Esophagus squamous epithelium (tissue), 5 donors: ENCODE data around the gene CDK15. TPM values are rescaled to one million over a fixed set of nuclear protein-coding genes. Genes with fewer than 3 reads are reported as not detected.

Source experiments
- DNase-seq: peaks from one replicate; lab custom pipeline; 2025; lab: John Stamatoyannopoulos, UW
- H3K27ac ChIP-seq, 4 donors: fragments of 200-600 bp; sonication (generic); one replicate each; pipeline ENCODE4 v1.5.1; 2016 to 2019; ENCODE audit warnings: mild to moderate bottlenecking in 1 of 4
- H3K27me3 ChIP-seq, 4 donors: fragments of 200-600 bp; sonication (generic); 1 replicate in 3 of 4; 2 replicates in 1 of 4; pipeline versions ENCODE4 v1.5.1 to v1.6.0; 2017 to 2021; ENCODE audit warnings: antibody characterized with exemption in 1 of 4
- H3K36me3 ChIP-seq, 3 donors: fragments of 200-600 bp; sonication (generic); one replicate each; pipeline ENCODE4 v1.5.1; 2016 to 2019
- H3K4me1 ChIP-seq, 3 donors: fragments of 200-600 bp; sonication (generic); one replicate each; pipeline ENCODE4 v1.5.1; 2017 to 2019
- H3K4me3 ChIP-seq, 4 donors: fragments of 200-600 bp; sonication (generic); 1 replicate in 3 of 4; 2 replicates in 1 of 4; pipeline ENCODE4 v1.5.1; 2016 to 2019; ENCODE audit warnings: mild to moderate bottlenecking in 2 of 4, moderate library complexity in 1 of 4
- H3K9me3 ChIP-seq, 3 donors: fragments of 200-600 bp; sonication (generic); one replicate each; pipeline ENCODE4 v1.5.1; 2016 to 2019
- CTCF ChIP-seq, 6 experiments: fragments of 450-650 bp in 4 of 6; fragments of 200-600 bp in 2 of 6; sonication (generic) in 2 of 6; IDR thresholded peaks; one replicate each; pipeline ENCODE4 v1.5.1; 2016 to 2019; ENCODE audit warnings: antibody characterized with exemption in 6 of 6, mild to moderate bottlenecking in 4 of 6, moderate library complexity in 4 of 6
- POLR2A ChIP-seq, 4 donors: fragments of 450-650 bp; IDR thresholded peaks; one replicate each; pipeline ENCODE4 v1.6.1; 2017; ENCODE audit warnings: antibody characterized with exemption in 4 of 4, mild to moderate bottlenecking in 4 of 4, moderate library complexity in 3 of 4
- WGBS, 2 donors: methylation state at CpG; one replicate each; pipeline ENCODE4 v1.1.5; 2018; 5-methylcytosine and 5-hydroxymethylcytosine counted together
- intact Hi-C: fragments of 100-400 bp; cut with DNase I; formaldehyde crosslinking; loops from one replicate; pipeline ENCODE4 v1.15.0; 2022
- total RNA-seq, 4 donors: library from RNA; depleted of rRNA; stranded (reverse); fragments of >200 nt; gene quantifications; one replicate each; pipeline ENCODE4 v1.1.0, GENCODE V29; 2016
- donor health status: DM: yes; HTN: yes; CAD: no.

CDK15 gene
- total RNA-seq, 4 donors from 2014 or later, result 0.23 to 6.1 TPM; not detected in 2

- Histone ChIP-seq H3K27me3 (peaks cover 0 to 22% (median 0%) of the 10 kb centered on the region in 4 donors), H3K36me3 (no peaks in the 10 kb centered on the region), H3K4me1 (peaks cover 0 to 13% (median 5%) of the 10 kb centered on the region in 3 donors), H3K27ac (no peak overlapping the region), H3K9me3 (no peaks in the 10 kb centered on the region), H3K4me3 (no peak overlapping the region)
- intact Hi-C loops, result no loop called here
- no peak for TF ChIP-seq CTCF (IDR thresholded peaks at IDR 0.05)
- TF ChIP-seq POLR2A (IDR thresholded peaks at IDR 0.05), result no peak
- DNase-seq, result no peak
- 70 to 81% methylated on average over 4 of the region's 4 CpGs for WGBS, 2 donors
Measured at GRCh38 chr2:201854221-201854801, 48.0 kb downstream of the CDK15 start.

- H3K36me3 ChIP-seq, result no peaks in the 10 kb centered on the region
- intact Hi-C loops, result no loop called here
- no peak for DNase-seq
- H3K4me3 ChIP-seq, result no peak overlapping the region
- no peak overlapping the region for H3K27ac ChIP-seq
- H3K4me1 ChIP-seq, result peaks cover 0 to 17% (median 5%) of the 10 kb centered on the region in 3 donors
- no peaks in the 10 kb centered on the region for H3K9me3 ChIP-seq
- no peak for TF ChIP-seq POLR2A (IDR thresholded peaks at IDR 0.05)
- TF ChIP-seq CTCF (IDR thresholded peaks at IDR 0.05), result no peak
- WGBS, 2 donors, result 80 to 91% methylated on average over 4 of the region's 4 CpGs
- H3K27me3 ChIP-seq, result peaks cover 0 to 23% (median 0%) of the 10 kb centered on the region in 4 donors
Measured at GRCh38 chr2:201854841-201855240, 48.5 kb downstream of the CDK15 start.

GRCh38 chr2:201855356-201855755, 49.0 kb downstream of the CDK15 start:
- TF ChIP-seq POLR2A (IDR thresholded peaks at IDR 0.05) (no peak), CTCF (IDR thresholded peaks at IDR 0.05) (no peak)
- Histone ChIP-seq H3K4me3 (no peak overlapping the region), H3K36me3 (no peaks in the 10 kb centered on the region), H3K27me3 (peaks cover 0 to 20% (median 0%) of the 10 kb centered on the region in 4 donors), H3K27ac (no peak overlapping the region), H3K9me3 (no peaks in the 10 kb centered on the region), H3K4me1 (peaks cover 0 to 22% (median 5%) of the 10 kb centered on the region in 3 donors)
- no peak for DNase-seq
- intact Hi-C loops, result no loop called here
- 56 to 65% methylated on average over 3 of the region's 3 CpGs for WGBS, 2 donors

- H3K4me3 ChIP-seq, result no peak overlapping the region
- H3K27me3 ChIP-seq, result peaks cover 0 to 20% (median 0%) of the 10 kb centered on the region in 4 donors
- H3K4me1 ChIP-seq, result peaks cover 0 to 30% (median 5%) of the 10 kb centered on the region in 3 donors
- H3K27ac ChIP-seq, result no peak overlapping the region
- intact Hi-C loops, result no loop called here
- TF ChIP-seq CTCF (IDR thresholded peaks at IDR 0.05) (no peak), POLR2A (IDR thresholded peaks at IDR 0.05) (no peak)
- WGBS, 2 donors, result 83 to 85% methylated on average over 2 of the region's 2 CpGs
- no peaks in the 10 kb centered on the region for H3K36me3 ChIP-seq
- no peak for DNase-seq
- no peaks in the 10 kb centered on the region for H3K9me3 ChIP-seq
Measured at GRCh38 chr2:201857326-201857725, 51.0 kb downstream of the CDK15 start.

- intact Hi-C loops, result no loop called here
Measured at GRCh38 chr2:201858281-201859184, 52.2 kb downstream of the CDK15 start.

More at GRCh38 chr2:201858281-201859184, 52.2 kb downstream of the CDK15 start:
- H3K27me3 ChIP-seq, result peaks cover 0 to 20% (median 0%) of the 10 kb centered on the region in 4 donors
- H3K9me3 ChIP-seq, result no peaks in the 10 kb centered on the region
- TF ChIP-seq POLR2A (IDR thresholded peaks at IDR 0.05) (no peak), CTCF (IDR thresholded peaks at IDR 0.05) (no peak)
- H3K4me3 ChIP-seq, result peak overlapping the region in 2 of 4 donors; percentile 9 to 34
- peak overlapping the region in 1 of 4 donors; percentile 39 for H3K27ac ChIP-seq
- H3K4me1 ChIP-seq, result peaks cover 0 to 30% (median 5%) of the 10 kb centered on the region in 3 donors
- WGBS, 2 donors, result 5 to 6% methylated on average over 15 to 16 of the region's 16 CpGs
- H3K36me3 ChIP-seq, result no peaks in the 10 kb centered on the region
- DNase-seq, result no peak
